Adrenal gland (tissue), 12 donors: ENCODE measurements around the gene PALM. TPM values are rescaled to one million over a fixed set of nuclear protein-coding genes. Genes with fewer than 3 reads are reported as not detected.
A peak's percentile ranks its signal among the peaks of the same experiment; 100 is the strongest.
"Not testable (repeated sequence)": the region's sequence is repeated elsewhere in the genome, so short reads cannot be mapped to it uniquely, and the experiment has no call there.

Experiments
- DNase-seq, 7 donors: peaks; one replicate each; pipeline ENCODE4 v3.0.0-alpha.2; 2019 to 2020
- H3K27ac ChIP-seq, 5 donors: fragments of 200-600 bp; sonication (generic) in 4 of 5; 1 replicate in 3 of 5; 2 replicates in 2 of 5; pipeline versions ENCODE4 v1.5.1 to v1.8.0; 2016 to 2020; ENCODE audit warnings: mild to moderate bottlenecking in 1 of 5
- H3K27me3 ChIP-seq: fragments of 200-600 bp; 2 replicates; pipeline ENCODE4 v1.8.0; 2021
- H3K36me3 ChIP-seq, 2 donors: fragments of 200-600 bp; replicated peaks in 1 of 2; 1 replicate in 1 of 2; 2 replicates in 1 of 2; pipeline versions ENCODE4 v1.5.1 to v1.8.0; 2018 to 2022
- H3K4me1 ChIP-seq, 2 donors: fragments of 200-600 bp; replicated peaks in 1 of 2; 1 replicate in 1 of 2; 2 replicates in 1 of 2; pipeline versions ENCODE4 v1.5.1 to v1.8.0; 2018 to 2021
- H3K4me3 ChIP-seq, 4 donors: fragments of 200-600 bp; sonication (generic) in 3 of 4; one replicate each; pipeline ENCODE4 v1.5.1; 2016 to 2018
- H3K9me3 ChIP-seq, 3 donors: fragments of 200-600 bp; sonication (generic) in 1 of 3; replicated peaks in 1 of 3; 1 replicate in 2 of 3; 2 replicates in 1 of 3; pipeline versions ENCODE4 v1.5.1 to v1.8.0; 2016 to 2021
- POLR2A ChIP-seq, 2 donors: fragments of 450-650 bp; IDR thresholded peaks; one replicate each; pipeline ENCODE4 v1.6.1; 2017; ENCODE audit warnings: antibody characterized with exemption in 2 of 2, mild to moderate bottlenecking in 2 of 2, moderate library complexity in 1 of 2
- WGBS, 4 donors: extraction: QIAGEN DNeasy Blood & Tissue Kit in 2 of 4; methylation state at CpG; one replicate each; pipeline versions ENCODE4 v1.1.5 to v1.1.7; 2013 to 2017; 5-methylcytosine and 5-hydroxymethylcytosine counted together
- intact Hi-C, 2 donors: fragments of 100-400 bp; cut with DNase I; formaldehyde crosslinking; loops; one replicate each; pipeline versions ENCODE4 v1.14.1 to v1.15.0; 2022 to 2023
- polyA plus RNA-seq, 3 donors: library from polyadenylated mRNA; stranded (reverse); fragments of 200-250 nt in 2 of 3; fragments of 350-450 nt in 1 of 3; fragmentation: Illumina TruSeq in 1 of 3; extraction: RNeasy Lipid Tissue Mini Kit (QIAGEN cat#74804) in 1 of 3; gene quantifications; one replicate each; pipeline ENCODE4 v1.2.3, GENCODE V29; 2013 to 2014
- total RNA-seq, 9 donors: library from RNA; depleted of rRNA in 4 of 9; stranded (reverse); fragments of >200 nt in 4 of 9; fragments of 120-200 nt in 1 of 9; fragmentation: NEBNext Ultra II Directional in 1 of 9; extraction: Animal tissue kit (Norgen Biotek cat#: 25700) in 1 of 9; gene quantifications; one replicate each; pipeline versions ENCODE4 v1.1.0 to v1.2.4, GENCODE V29; 2013 to 2023
- TF ChIP-seq, protein P1 (sequence below), 6 experiments: fragments of 450-650 bp in 4 of 6; fragments of 200-600 bp in 2 of 6; sonication (generic) in 1 of 6; IDR thresholded peaks; 1 replicate in 5 of 6; 2 replicates in 1 of 6; pipeline versions ENCODE4 v1.5.1 to v1.8.0; 2016 to 2021; ENCODE audit warnings: antibody characterized with exemption in 6 of 6, mild to moderate bottlenecking in 2 of 6, moderate library complexity in 1 of 6
- donor health status: healthy with polysubstance abuse.
- donor health status: Bipolar disorder and iron deficiency.
- donor health status: DM: yes; HTN: yes; CAD: no.
- donor health status: DM: no; HTN: no; CAD: no.
- donor health status: DM: no; HTN: no; CAD: no.
- donor health status: DM: yes; HTN: yes; CAD: no.

Gene PALM
- total and polyA plus RNA-seq, 12 donors = 3.9 to 72.2 (median 50.1) TPM

DNA sequence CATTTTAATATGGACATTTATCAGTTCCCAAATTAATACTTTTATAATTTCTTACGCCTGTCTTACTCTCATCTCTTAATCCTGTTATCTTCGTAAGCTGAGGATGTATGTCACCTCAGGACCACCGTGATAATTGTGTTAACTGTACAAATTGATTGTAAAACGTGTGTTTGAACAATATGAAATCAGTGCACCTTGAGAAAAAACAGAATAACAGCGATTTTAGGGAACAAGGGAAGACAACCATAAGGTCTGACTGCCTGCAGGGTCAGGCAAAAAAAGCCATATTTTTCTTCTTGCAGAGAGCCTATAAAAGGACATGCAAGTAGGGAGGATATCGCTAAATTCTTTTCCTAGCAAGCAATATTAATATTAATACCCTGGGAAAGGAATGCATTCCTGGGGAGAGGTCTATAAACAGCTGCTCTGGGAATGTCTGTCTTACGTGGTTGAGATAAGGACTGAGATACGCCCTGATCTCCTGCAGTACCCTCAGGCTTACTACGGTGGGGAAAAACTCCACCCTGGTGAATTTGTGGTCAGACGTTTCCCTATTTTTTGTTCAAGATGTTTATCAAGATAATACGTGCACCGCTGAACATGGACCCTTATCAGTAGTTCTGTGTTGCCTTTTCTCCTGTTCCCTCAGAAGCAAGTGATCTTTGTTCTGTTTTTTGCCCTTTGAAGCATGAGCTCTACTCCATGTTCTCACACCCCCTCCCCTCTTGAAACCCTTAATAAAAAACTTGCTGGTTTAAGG is 39.9 kb upstream of the PALM start:
- H3K27me3 ChIP-seq, H3K4me3 ChIP-seq, H3K36me3 ChIP-seq, DNase-seq, H3K27ac ChIP-seq, H3K9me3 ChIP-seq: not testable (repeated sequence)
- WGBS, 4 donors = 60 to 61% (median 61%) methylated on average over 12 of the region's 12 CpGs
- intact Hi-C loops = loop anchor here in 1 of 2 donors (5.0 kb wide), 1 partner anchor 63 kb away; no protein-coding TSS in a partner anchor
- peaks cover 13 to 14% of the 10 kb centered on the region in 2 donors for H3K4me1 ChIP-seq

DNA sequence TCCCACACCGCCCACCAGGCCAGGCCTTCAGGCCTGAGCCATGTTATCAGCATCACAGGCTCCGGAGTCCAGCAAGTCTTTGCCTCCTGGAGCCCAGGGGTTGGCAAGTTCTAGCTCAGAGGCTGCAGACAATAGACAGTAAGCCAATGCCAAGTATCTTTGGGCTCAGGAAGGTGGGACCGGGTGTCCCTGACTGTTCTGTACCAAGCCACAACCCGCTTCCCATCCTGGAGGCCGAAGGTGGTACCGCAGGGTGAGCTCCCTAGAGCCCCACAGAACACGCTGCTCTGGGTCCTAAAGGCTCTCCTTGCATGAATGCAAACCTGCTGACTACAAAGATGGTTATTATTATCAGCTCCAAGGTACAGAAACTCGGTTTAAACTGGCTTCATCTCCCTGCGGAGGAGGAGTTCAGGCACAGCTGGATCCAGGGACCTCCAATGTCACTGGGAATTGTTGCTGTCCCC is 38.1 kb upstream of the PALM start:
- TF ChIP-seq POLR2A (IDR thresholded peaks at IDR 0.05) = no peak
- TF ChIP-seq, protein P1, sequence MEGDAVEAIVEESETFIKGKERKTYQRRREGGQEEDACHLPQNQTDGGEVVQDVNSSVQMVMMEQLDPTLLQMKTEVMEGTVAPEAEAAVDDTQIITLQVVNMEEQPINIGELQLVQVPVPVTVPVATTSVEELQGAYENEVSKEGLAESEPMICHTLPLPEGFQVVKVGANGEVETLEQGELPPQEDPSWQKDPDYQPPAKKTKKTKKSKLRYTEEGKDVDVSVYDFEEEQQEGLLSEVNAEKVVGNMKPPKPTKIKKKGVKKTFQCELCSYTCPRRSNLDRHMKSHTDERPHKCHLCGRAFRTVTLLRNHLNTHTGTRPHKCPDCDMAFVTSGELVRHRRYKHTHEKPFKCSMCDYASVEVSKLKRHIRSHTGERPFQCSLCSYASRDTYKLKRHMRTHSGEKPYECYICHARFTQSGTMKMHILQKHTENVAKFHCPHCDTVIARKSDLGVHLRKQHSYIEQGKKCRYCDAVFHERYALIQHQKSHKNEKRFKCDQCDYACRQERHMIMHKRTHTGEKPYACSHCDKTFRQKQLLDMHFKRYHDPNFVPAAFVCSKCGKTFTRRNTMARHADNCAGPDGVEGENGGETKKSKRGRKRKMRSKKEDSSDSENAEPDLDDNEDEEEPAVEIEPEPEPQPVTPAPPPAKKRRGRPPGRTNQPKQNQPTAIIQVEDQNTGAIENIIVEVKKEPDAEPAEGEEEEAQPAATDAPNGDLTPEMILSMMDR (IDR thresholded peaks at IDR 0.05) = peak in 1 of 6 experiments; percentile 15
- Histone ChIP-seq H3K4me1 (peaks cover 14 to 17% of the 10 kb centered on the region in 2 donors), H3K36me3 (no peaks in the 10 kb centered on the region), H3K9me3 (no peaks in the 10 kb centered on the region), H3K4me3 (no peak overlapping the region), H3K27ac (no peak overlapping the region), H3K27me3 (no peaks in the 10 kb centered on the region)
- DNase-seq = no peak
- 85 to 90% (median 86%) methylated on average over 4 to 9 of the region's 9 CpGs for WGBS, 4 donors
- intact Hi-C loops = no loop called here

DNA sequence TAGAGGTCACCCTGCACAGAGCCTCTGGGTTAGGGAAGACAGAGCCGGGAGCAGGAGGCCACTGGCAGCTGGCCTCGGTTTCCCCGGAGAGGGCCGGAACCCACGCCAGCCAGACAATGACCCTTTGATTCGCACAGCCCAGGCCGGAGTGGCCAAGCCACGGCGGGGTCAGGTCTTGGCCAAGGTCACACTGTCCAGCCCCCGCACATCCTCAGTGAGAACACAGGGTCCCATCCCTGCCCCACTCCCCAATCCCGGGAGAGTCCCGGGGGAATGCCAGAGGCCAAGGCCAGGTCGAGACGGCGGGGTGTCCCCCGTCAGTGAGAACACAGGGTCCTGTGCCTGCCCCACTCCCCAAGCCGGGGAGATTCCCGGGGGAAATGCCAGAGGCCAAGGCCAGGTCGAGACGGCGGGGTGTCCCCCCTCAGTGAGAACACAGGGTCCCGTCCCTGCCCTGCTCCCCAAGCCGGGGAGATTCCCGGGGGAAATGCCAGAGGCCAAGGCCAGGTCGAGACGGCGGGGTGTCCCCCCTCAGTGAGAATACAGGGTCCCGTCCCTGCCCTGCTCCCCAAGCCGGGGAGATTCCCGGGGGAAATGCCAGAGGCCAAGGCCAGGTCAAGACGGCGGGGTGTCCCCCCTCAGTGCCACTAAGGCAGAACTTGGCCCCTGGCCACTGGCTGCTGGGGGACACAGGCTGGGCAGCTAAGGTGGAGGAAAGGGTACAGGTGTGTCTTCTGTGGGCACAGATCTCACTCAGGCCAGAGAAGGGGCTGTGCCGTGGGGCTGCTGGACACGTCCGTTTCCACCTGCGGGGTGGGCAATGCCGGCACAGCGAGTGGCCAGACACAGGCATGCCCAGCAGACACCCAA is 34.2 kb upstream of the PALM start:
- H3K9me3 ChIP-seq = no peaks in the 10 kb centered on the region
- H3K27me3 ChIP-seq = no peaks in the 10 kb centered on the region
- peak in 4 of 7 donors; percentile 43 to 57 (median 56) for DNase-seq
- H3K36me3 ChIP-seq = no peaks in the 10 kb centered on the region
- intact Hi-C loops = no loop called here
- 26 to 35% (median 28%) methylated on average over 15 to 38 of the region's 38 CpGs for WGBS, 4 donors
- H3K4me1 ChIP-seq = peaks cover 37 to 45% of the 10 kb centered on the region in 2 donors
- H3K4me3 ChIP-seq = no peak overlapping the region
- peak overlapping the region in 2 of 5 donors; percentile 62 to 91 for H3K27ac ChIP-seq
- TF ChIP-seq POLR2A (IDR thresholded peaks at IDR 0.05) = no peak
- TF ChIP-seq, protein P1 (IDR thresholded peaks at IDR 0.05) = no peak

DNA sequence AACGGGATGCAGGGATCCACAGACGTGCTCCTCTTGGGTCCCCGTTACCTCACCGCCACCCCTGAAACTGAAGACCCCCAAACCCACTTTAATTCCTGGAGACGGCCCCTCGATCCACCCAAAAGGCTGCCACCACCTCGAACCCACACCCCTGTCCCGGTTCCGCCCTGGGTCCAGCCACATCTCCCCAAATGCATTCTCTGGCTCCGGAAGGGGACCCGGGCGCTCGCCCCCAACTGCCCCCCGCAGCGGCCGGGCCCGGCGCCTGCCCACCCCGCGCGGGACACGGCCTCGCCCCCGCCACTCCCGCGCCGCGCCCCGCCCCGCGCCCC is 32.8 kb upstream of the PALM start:
- H3K36me3 ChIP-seq = no peaks in the 10 kb centered on the region
- no peaks in the 10 kb centered on the region for H3K9me3 ChIP-seq
- peak overlapping the region in 3 of 5 donors; percentile 91 to 98 (median 97) for H3K27ac ChIP-seq
- 3 to 28% (median 6%) methylated on average over 9 to 29 of the region's 31 CpGs for WGBS, 4 donors
- TF ChIP-seq, protein P1 (IDR thresholded peaks at IDR 0.05) = no peak
- TF ChIP-seq POLR2A (IDR thresholded peaks at IDR 0.05) = no peak
- H3K4me1 ChIP-seq = peaks cover 38 to 47% of the 10 kb centered on the region in 2 donors
- intact Hi-C loops = no loop called here
- peak in 1 of 7 donors; percentile 18 for DNase-seq
- no peaks in the 10 kb centered on the region for H3K27me3 ChIP-seq
- peak overlapping the region in 1 of 4 donors; percentile 43 for H3K4me3 ChIP-seq
